A549 (cell line): ENCODE data around the gene NFATC4.

Source experiments
- CBX8 ChIP-seq: fragments of 200-600 bp; sonication (generic); IDR thresholded peaks from 2 replicates; pipeline ENCODE4 v1.6.1; 2016
- POLR2A ChIP-seq: IDR thresholded peaks from 2 replicates; pipeline ENCODE4 v1.6.1; 2012; ENCODE audit warnings: mild to moderate bottlenecking, low read length

DNA sequence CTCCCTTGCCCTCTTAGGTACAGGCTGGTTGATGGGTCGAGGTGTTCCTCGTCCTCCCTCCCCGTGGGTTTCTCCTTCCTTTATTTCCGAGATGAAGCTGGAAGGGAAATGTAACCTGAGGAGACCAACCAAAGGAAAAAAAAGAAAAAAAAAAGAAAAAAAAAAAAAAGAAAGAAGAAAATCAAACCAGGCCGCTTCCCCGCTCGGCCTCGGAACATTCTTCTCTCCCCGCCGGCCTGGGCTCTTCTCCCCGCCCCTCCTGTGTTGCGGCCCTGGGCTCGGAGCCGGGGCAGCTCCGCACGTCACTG lies 1.6 kb upstream of the NFATC4 start:
- TF ChIP-seq POLR2A, result no peak
- TF ChIP-seq CBX8, result no peak
